ENCODE data around the gene SELENOO.

SELENOO gene

GRCh38 chr22:50225200-50225969 lies 24.6 kb downstream of the SELENOO start:
- in situ Hi-C loops (cut with MboI; ENCODE audit: low pct_unique_long_range_greater_than_20kb, low sequenced_read_pairs, unreplicated experiment): no loop called here
- DNase-seq (ENCODE audit: low spot score): no peak
- TF ChIP-seq CTCF (IDR thresholded peaks at IDR 0.05; ENCODE audit: extremely low read depth, insufficient read depth, missing control alignments): no peak

- DNase-seq (ENCODE audit: low spot score): no peak
- no peak for TF ChIP-seq CTCF (IDR thresholded peaks at IDR 0.05; ENCODE audit: extremely low read depth, insufficient read depth, missing control alignments)
- in situ Hi-C loops (cut with MboI; ENCODE audit: low pct_unique_long_range_greater_than_20kb, low sequenced_read_pairs, unreplicated experiment): no loop called here
Observed at GRCh38 chr22:50226063-50226874, 25.5 kb downstream of the SELENOO start.

- no peak for DNase-seq (ENCODE audit: low spot score)
- TF ChIP-seq CTCF (IDR thresholded peaks at IDR 0.05; ENCODE audit: extremely low read depth, insufficient read depth, missing control alignments): no peak
- in situ Hi-C loops (cut with MboI; ENCODE audit: low pct_unique_long_range_greater_than_20kb, low sequenced_read_pairs, unreplicated experiment): no loop called here
Observed at GRCh38 chr22:50226875-50227165, 26.0 kb downstream of the SELENOO start.

GRCh38 chr22:50227579-50228215 lies 26.9 kb downstream of the SELENOO start:
- in situ Hi-C loops (cut with MboI; ENCODE audit: low pct_unique_long_range_greater_than_20kb, low sequenced_read_pairs, unreplicated experiment): no loop called here
- DNase-seq (ENCODE audit: low spot score): no peak

GRCh38 chr22:50228366-50228765 lies 27.6 kb downstream of the SELENOO start:
- in situ Hi-C loops (cut with MboI; ENCODE audit: low pct_unique_long_range_greater_than_20kb, low sequenced_read_pairs, unreplicated experiment): no loop called here
- TF ChIP-seq CTCF (IDR thresholded peaks at IDR 0.05; ENCODE audit: extremely low read depth, insufficient read depth, missing control alignments): no peak
- no peak for DNase-seq (ENCODE audit: low spot score)

More at GRCh38 chr22:50227579-50228215, 26.9 kb downstream of the SELENOO start:
- TF ChIP-seq CTCF (IDR thresholded peaks at IDR 0.05; ENCODE audit: extremely low read depth, insufficient read depth, missing control alignments): no peak

GRCh38 chr22:50229370-50229769 lies 28.6 kb downstream of the SELENOO start:
- TF ChIP-seq CTCF (IDR thresholded peaks at IDR 0.05; ENCODE audit: extremely low read depth, insufficient read depth, missing control alignments): no peak
- in situ Hi-C loops (cut with MboI; ENCODE audit: low pct_unique_long_range_greater_than_20kb, low sequenced_read_pairs, unreplicated experiment): no loop called here
- no peak for DNase-seq (ENCODE audit: low spot score)

Measured in GM13977 (cell line).